Stimulated activated CD4-positive, alpha-beta T cell treated with anti-CD3 and anti-CD28 coated beads, Interleukin-2, amount 100 ng/mL, for 24 hours (primary cell): ENCODE data around the gene CADPS.

Source experiments
- DNase-seq, 2 donors: peaks; one replicate each; pipeline ENCODE4 v3.0.0-alpha.2; 2020

CADPS gene

DNA sequence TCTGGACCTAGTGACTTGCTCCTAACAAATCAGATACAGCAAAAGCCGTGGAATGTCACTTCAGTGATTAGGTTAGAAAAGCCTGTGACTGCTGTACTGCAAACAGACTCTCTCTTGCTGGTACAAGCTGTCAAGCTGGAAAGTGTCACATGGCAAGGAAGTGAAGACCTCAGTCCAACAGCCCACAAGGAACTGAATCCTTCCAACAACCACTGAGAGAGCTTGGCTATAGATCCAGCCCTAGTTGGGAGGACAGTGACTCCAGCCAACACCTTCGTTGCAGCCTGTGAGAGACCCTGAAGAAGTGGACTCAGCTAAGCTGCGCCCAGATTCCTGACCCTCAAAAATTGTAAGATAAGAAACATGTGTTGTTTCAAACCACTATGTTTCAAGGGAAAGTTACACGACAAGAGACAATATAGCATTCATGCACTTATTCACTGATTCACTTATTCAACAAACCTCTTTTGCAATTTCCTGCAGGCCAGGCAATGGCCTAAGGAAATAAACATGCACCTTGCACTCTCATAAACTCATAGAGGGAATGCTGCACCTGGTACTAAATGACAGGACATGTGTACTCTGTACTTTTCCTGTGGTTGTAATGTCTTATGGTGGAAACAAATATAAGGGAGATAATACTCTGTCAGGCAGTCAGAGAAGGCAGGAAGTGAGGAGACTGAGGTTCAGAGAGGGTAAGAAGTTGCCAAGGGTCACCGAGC lies 142.9 kb downstream of the CADPS start:
- DNase-seq: no peak

DNA sequence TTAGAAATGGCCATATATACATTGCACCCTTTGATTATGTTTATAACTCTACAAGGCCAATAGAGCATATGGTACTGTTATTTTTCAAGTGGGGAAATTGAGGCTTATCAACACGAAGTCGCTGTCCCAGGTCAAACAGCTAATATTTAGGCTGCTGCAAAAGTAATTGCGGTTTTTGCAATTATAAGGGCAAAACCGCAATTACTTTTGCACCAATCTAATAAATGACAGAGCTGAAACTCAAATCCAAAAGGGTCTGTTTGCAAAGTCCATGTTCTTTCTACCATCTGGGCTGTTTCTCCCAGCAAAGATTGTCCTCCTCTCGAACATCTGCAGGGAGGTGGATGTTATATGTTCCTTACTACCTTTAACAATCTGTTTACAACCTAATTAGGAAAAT lies 147.2 kb downstream of the CADPS start:
- DNase-seq: no peak

DNA sequence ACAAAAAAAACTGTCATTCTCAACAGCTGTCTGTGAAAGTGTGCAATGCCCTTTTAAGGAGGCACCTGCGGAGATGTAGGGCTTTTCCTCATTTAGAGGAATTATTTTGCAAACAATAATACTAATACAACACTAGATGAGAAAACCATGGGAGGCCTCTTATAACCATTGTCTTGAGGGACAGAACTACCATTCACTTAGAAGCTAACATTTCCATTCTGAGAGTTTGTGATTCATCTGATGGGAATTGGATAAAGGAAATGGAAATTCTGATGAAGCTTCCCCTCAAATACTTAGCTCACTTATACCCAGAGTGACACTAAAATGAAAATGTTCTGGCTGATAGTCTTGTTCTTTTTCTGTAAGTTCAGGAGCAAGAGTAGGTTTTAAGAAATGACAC lies 147.7 kb downstream of the CADPS start:
- DNase-seq: no peak

DNA sequence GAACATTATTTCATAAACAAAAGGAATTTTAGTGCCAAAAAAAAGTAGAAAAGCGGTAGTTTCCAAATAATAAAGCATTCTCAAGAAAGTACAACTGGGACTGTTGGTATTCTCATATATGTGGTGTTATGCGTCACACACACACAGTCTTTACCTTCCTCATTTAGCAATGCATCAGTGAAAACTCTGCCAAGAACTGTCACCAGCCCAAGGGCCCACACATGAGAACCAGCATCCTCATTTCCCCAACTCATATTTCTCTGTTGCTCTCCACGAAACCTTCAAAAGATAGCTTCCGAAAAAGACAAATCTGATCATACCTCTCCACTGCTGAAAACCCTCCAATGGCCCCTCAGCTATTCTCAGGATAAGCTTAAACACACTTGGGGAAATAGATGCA lies 150.7 kb downstream of the CADPS start:
- DNase-seq: no peak

DNA sequence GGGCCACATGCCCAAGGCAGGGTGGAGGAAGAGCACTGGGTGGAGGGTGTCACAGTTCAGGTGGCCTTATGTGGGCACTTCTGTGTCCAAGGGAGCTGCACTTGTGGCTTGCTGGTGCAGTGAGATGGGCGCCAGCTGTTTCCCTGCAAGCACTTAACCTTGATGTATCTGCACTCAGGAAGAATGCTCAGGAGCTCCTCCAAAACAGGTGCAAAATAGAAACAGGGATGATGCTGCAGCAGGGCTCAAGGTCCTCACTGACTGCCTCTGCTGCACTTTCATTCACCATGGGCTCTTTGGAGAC lies 151.3 kb downstream of the CADPS start:
- no peak for DNase-seq

DNA sequence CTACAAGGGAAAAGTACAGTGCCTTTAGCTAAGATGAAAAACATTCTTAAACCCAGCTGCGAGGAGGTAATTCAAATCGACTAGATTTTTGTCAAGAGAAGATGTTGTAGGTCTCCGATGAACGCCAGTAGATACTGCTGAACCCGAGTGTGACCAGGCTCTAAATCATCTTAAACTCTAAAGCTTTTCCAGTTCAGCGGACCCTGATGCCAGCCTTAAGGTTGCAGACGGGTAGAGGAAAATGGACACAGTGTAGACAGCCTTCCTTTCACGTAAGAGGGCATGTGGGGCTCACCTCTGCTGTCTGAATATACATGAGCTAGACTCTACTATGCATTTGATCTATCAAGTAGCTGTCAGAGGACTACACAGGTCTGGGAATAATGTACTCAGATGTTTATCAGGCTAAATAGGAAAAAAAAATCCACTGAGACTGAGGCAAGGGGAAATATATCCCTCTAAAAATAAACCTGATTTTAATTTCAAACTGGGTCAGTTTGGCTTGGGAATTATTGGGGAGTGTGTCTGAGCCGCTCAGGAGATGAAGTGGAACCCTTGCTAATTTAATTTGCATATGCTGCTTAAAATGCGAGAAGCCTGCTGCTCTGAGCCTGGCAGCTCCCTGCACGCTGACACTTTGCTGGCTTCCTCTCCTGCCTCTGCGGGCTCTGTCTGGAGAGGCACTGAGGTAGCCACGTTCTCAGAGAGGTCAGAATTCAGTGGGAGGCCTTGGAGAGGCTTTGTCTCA lies 151.9 kb downstream of the CADPS start:
- no peak for DNase-seq

DNA sequence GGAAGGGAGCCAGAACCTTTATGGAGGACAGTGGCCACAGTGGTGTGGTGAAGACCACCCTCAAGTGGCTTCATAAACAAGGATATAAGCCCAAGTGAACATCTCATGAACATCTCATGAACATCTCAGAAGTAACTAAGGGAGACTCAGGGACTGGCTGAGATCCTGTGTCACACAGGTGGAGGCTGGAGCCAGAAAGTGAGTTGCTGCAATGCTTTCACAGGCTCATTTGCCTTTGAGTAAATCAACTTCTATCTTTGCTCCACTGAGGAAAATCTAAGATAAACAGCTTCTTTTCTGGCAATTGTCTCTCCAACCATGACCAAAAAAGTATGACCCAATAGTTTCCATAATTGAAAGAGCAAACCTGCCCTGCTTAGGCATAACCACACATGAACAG lies 152.9 kb downstream of the CADPS start:
- no peak for DNase-seq

DNA sequence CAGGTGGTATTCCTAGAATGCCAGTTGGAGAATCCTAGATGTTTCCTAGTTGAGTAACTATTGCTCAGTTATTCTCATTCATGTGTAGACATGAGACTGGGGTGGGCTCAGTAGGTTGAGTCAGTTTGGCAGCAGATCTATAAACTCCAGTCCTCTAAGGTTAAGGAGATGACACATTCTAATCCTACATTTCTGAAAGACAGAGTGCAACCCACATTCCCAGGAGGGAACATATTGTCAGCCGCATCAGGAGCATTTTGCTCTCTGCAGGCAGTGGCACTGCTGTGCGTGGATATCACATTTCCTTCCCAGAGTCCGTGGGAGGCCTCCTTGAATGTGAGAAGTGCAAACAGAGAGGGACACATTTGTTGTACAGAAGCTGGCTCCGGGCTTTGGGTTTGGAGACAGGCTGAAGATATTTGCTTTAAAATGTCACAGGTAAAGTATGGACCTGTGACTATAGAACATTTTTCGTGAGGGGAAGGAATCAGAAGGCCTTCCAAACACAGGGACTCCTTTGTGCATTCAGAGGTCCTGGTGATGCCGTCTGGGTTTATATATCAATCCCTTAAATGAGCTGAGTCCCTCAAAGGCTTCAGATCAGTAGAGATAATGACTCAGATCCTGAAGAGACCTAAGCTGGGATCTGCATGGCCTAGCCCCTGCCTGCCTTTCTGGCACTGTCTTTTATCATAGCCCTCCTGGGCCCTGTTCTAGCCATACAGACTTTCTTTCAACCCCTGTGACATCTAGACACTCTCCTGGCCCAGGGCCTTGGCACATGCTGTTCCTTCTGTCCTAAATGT lies 156.5 kb downstream of the CADPS start:
- DNase-seq: no peak

DNA sequence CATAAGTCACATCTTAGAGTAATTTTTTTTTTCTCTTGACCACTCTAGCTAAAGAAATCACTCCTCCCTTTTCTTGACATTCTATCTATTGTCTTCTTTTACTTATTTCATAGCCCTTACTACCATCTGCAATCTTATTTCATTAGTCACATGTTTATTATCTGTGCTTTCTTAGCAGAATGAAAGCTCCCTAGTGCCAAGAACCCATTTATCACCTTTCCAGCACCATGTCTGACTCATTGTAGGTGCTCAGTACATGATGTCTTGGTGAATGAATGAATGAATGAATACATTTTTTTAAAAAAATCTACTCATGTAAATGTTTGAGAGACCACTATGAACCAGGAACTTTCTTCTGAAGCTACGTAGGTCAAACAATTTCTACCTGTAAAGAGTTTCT lies 157.2 kb downstream of the CADPS start:
- DNase-seq: no peak

DNA sequence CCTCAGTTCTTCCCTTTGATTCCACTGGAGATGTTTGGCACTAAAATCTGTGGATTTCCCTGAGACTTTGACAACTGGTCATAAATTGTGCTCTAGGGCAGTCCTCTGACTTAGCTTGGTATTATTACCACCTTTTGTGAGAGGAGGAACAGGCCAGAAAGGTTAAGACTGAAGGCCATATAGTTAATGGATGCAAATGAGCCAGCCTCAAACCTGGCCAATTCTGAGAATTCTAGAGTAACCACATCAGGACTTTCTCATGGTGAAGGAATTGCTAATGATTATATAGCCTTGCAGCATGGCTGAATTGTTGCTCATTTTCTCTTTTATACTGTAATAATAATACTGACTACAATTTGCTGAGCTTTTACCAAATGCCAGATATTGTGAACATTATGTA lies 162.5 kb downstream of the CADPS start:
- DNase-seq: no peak

DNA sequence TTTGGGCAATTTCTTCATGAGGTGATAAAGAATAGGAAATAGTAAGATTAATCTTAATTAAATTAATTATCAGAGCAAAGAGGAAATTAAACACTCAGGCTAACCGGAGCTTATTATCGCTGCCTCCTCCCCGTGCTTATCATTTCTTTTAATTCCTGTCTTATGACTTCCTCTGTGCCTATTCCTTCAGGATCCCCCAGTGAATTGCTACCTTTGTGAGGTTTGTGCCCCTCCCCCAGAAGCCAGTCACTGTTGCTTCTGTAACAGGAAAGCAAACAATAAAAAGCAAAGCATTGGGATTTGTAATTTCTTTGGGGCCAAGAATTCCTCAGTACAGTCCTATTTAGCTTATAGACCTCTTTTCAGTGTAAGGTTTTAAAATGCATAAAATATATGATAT lies 164.5 kb downstream of the CADPS start:
- DNase-seq: no peak

DNA sequence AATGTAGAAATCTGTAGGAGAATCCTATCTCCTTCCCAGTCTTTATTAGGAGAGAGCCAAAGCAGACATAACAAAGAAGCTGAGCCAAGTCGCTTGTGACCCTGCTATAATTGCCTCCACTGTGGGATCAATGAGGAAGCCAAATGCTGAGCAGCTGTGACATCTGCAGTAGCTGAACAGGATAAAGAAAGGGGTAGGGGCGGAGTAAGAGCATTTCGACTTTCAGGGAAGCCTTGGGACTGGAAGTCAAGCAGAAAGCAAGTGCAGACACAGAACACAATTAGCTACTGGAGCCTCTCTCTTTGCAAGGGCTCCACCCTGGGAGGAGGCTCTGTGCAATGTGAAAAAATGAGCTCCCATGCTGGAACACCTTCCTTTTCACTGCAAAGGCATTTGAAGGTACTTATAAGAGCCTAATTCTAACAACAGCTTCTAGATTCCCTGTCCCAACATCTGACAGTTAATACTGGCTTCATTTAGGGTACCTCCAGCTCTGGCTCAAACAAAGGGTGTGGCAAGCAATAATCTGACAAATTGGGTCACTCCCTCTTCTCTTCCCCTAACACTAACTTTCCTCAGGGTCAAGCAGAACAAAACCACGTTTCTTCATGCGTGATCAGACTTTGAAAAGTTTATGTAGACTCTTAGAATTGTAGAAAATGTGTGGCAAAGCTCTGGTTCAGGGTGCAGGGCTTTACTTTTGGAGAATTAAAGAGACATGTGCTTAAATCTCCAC lies 166.4 kb downstream of the CADPS start:
- no peak for DNase-seq

DNA sequence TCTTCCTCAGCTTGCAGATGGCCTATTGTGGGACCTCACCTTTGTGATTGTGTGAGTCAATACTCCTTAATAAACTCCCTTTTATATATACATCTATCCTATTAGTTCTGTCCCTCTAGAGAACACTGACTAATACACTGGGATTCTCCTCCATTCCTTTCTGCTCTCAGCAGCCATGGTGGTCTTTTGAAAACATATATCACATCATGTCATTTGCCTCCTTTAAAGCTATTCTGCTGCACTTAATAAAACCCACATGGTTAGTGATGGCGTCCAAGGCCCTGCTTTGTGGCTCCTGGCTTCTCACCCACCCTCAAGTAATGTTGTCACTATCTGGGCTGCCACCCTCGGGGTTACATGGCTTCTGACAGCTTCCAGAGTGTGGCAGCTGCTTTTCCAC lies 169.5 kb downstream of the CADPS start:
- no peak for DNase-seq

DNA sequence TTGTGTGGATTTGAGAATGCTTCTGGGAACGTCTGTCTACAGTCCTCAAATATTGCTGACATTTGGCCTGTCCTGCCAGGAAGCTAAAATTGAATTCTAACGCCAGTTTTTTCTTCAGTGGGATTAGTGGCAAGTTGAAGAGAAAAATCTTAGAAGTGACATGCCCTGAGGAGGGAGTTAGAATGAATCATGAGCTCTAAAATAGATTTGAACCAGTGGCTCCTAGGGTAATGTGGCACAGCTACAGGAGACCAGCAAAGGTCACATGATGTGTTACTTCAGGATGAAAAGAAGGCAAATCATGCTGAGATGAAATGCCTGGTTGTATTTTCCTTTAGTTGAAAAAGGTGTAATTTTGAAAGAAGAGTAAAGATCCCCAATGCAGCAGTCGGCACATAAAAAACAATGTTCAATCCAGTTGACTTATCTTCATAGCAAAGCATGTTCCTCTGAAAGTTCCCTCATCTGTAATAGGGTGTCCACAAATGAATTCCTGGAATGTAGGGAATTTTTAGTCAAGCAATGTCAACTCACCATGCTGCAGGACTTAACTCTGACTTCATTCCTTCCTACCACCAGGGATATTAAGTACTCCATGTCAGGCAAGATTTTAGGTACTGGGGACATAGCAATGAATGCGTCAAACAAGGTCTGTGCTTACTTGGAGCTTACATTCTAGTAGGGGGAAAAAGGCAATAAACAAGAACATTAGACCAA lies 171.6 kb downstream of the CADPS start:
- no peak for DNase-seq

DNA sequence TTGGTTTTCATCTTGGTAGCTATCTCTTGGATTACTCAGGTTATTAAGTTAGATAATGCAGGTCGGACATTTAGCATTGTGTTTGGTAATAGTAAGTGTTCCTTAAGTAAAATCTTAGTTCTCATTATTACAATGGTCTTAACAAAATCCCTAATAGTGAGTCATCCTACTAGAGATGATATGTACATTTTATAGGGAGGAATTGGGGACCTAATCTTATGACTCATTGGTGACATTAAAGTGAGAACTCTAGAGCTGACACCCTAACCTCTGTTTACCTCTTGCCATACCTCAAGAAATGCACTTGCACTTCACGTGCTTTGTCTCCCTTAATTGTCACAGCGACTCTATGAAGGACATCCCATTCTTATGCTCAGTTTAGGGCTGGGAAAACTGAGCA lies 174.9 kb downstream of the CADPS start:
- no peak for DNase-seq

DNA sequence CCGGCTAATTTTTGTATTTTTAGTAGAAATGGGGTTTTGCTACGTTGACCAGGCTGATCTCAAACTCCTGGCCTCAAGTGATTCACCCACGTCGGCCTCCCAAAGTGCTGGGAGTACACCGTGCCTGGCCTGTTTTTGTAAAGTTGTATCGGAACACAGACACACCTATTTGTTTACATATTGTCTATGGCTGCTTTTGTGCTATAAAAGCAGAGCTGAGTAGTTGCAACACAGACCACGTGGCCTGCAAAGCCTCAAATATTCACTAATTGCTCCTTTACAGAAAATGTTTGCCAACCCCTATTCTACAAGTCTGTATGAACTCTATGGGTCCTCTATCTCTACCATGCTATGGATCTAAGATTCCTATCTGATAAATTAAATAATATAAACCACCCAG lies 175.5 kb downstream of the CADPS start:
- no peak for DNase-seq

DNA sequence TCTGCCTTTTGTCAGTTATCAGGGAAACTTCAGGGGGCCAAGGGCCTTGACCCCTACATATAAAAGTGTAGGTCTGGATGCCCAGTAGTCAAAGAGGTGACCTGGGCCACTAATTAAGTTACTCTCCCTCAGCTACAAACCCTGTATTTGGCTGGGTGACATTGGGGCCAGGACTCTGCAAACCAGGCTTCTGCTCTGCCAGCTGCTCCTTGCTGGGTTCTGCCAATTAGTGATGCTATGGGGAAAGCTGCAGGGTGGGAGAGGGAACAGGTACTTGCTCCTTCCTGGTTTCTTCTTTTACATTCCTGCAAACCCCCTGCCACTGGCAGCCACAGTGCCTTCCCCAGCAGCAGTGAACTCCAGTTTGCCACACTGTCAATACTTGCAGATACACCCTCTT lies 179.2 kb downstream of the CADPS start:
- no peak for DNase-seq

DNA sequence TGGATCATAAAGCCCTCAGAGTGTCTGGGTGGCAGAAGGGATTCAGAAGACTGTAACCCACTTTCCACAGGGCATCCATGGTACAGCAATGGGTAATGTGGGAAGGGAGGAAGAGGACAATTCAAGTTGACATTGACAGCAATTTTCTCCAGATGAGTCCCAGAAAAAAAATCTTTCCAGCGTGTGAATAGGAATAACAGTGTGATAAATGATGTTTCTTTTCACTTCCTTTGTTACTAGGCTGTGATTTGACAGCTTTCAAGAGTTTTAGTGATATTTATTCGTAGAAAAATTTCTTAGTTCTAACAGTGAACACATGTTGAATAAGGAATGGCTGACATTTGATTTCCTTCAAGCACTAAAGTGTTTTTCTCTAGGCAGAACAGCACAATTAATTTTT lies 186.4 kb downstream of the CADPS start:
- DNase-seq: no peak

DNA sequence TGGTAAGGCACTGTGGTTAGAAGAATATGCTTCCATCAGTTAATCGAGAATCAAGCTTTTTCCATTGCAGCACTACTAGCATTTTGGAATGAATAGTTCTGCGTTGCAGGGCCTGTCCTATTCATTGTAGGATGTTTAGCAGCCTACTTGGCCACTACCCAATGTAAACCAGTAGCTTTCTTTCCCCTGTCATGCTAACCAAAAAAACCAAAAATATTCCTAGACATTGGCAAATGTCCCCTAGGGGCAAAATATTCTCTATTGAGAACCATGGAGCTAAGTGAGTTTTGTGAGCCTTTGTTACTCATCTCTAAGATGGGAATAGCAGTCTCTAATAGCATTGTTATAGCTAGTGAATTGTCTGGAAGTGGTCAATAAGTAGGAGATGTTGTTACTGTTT lies 187.2 kb downstream of the CADPS start:
- DNase-seq: no peak

DNA sequence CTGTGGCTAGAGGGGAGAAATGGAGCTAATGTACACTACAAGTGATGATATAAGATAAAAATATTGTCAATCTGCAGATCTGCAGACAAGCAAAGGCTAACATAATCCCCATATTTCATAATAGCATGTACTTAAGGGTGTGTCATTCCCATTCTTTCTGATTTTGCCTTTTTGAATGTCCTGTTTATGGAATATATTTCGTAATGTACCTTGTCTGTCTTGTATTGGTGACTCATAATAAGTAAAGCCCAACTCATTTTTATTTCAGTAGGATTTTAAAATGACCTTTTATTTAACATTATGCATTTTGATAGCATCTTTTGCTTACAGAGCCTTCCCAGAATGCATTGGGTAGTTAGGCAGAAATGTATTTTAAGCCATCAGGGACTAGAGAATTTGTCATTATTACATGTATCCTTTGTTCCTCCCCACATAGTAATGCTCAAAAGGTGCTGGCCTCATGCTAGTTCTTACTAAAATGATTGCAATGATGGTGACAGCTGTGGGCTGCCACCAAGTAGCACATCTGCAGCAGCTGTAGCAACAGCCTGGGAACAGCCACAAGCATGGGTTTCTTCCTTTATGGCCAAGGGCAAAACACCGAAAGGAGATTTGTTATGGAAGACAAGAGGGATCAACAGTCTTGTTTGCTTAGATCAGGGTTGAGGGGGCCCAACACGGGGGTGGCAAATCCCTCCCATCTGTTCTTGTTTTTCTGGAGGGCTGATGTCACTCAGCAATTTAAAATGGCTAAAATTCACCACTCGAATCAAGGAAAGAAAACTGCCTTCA lies 188.5 kb downstream of the CADPS start:
- no peak for DNase-seq

DNA sequence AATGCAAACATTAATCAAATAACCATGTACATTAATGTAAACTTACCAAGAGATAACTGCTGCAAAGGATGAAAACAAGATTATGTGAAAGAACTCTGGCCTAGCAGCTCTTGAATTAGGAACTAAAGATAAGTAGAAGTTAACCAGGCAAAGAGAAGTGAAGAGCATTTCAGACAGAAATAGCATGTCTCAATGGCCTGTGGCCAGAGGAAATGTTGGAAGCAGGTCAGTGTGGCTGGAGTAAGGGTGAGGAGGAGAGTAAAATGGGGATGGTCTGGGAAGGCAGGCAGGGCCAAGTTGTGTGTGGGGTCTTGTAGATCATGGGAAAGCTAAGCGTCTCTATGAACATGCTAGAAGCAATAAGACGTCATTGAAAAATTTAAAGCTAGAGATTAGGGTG lies 192.4 kb downstream of the CADPS start:
- DNase-seq: no peak

DNA sequence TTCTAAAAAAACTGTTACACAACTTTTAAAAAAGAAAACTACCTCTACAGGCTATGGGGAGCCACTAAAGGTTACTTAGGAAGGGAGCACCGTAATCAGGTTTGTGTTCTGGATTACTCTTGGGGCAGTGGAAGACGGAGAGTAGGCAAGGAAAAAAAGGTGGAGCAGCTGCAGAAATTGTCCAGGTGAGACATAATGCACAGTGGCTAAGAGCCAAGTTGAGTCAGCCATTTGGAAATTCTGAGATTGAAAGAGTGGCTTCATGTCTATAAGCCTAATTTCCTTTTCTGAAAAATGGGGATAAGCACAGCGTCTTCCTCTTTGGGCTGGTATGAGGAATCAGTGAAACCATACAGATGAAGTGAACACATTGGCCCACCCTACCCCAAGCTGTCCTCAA lies 195.2 kb downstream of the CADPS start:
- DNase-seq: no peak
